IMR-90 (cell line): ENCODE results near the gene NEK11. TPM values are rescaled to one million over a fixed set of nuclear protein-coding genes. Genes with fewer than 3 reads are reported as not detected.

ENCODE experiments used
- ATAC-seq: fragments of 200-7000 bp; cut with Tn5 transposase; 2 replicates; pipeline ENCODE4 v1.9.1; 2020; ENCODE audit warnings: low read depth, mild to moderate bottlenecking, moderate library complexity
- BruUV-seq: library from RNA; stranded (reverse); fragments of 400-500 nt; replicated peaks from 2 replicates; lab custom pipeline; 2021; lab: Mats Ljungman, UMichigan
- CTCF ChIA-PET: fragments of 300-600 bp; formaldehyde crosslinking; extraction: SDS; loops from one replicate; lab custom pipeline; 2021; ENCODE audit warnings: antibody characterized with exemption; lab: Yijun Ruan, JAX
- POLR2A ChIA-PET: fragments of 300-600 bp; sonication (Branson Sonifier 250); formaldehyde crosslinking; loops from one replicate; lab custom pipeline; 2022; ENCODE audit warnings: antibody characterized with exemption; ENCODE audit not compliant: unreplicated experiment; lab: Charles Lee
- DNase-seq: peaks from one replicate; pipeline ENCODE4 v3.0.0; 2013
- H2AFZ ChIP-seq: replicated peaks from 2 replicates; pipeline ENCODE3; 2013; ENCODE audit warnings: low read length, mild to moderate bottlenecking; ENCODE audit not compliant: poor library complexity
- H2AK5ac ChIP-seq: 2 replicates; pipeline ENCODE4 v1.6.1; 2013; ENCODE audit warnings: low read depth, low read length, inconsistent platforms
- H2AK9ac ChIP-seq: replicated peaks from 2 replicates; pipeline ENCODE3; 2013; ENCODE audit warnings: mild to moderate bottlenecking, low read depth, low read length, moderate library complexity; ENCODE audit not compliant: poor library complexity
- H2BK120ac ChIP-seq: 2 replicates; pipeline ENCODE4 v1.6.1; 2013; ENCODE audit warnings: low read depth, low read length, inconsistent platforms
- H2BK15ac ChIP-seq: 3 replicates; pipeline ENCODE4 v1.6.1; 2013; ENCODE audit warnings: low read depth, low read length, inconsistent platforms
- H2BK20ac ChIP-seq: 2 replicates; pipeline ENCODE4 v1.6.1; 2013; ENCODE audit warnings: low read depth, mild to moderate bottlenecking, inconsistent platforms, low read length, moderate library complexity
- H2BK5ac ChIP-seq: 2 replicates; pipeline ENCODE4 v1.6.1; 2013; ENCODE audit warnings: mild to moderate bottlenecking, low read depth, low read length, inconsistent platforms; ENCODE audit not compliant: poor library complexity, severe bottlenecking
- H3K14ac ChIP-seq: replicated peaks from 2 replicates; pipeline ENCODE4 v1.6.1; 2013; ENCODE audit warnings: low read depth, low read length, inconsistent platforms
- H3K18ac ChIP-seq: 2 replicates; pipeline ENCODE4 v1.6.1; 2013; ENCODE audit warnings: low read depth, low read length, control low read depth
- H3K23ac ChIP-seq: 2 replicates; pipeline ENCODE4 v1.6.1; 2013; ENCODE audit warnings: low read depth, low read length, inconsistent platforms
- H3K27ac ChIP-seq: 2 replicates; pipeline ENCODE4 v1.5.1; 2013; ENCODE audit warnings: mild to moderate bottlenecking, control low read depth, low read length; ENCODE audit not compliant: insufficient read depth
- H3K27me3 ChIP-seq: 2 replicates; pipeline ENCODE4 v1.6.1; 2013; ENCODE audit warnings: low read length; ENCODE audit not compliant: control insufficient read depth, insufficient read depth
- H3K36me3 ChIP-seq: 2 replicates; pipeline ENCODE4 v1.6.1; 2013; ENCODE audit warnings: low read length, mixed read lengths; ENCODE audit not compliant: control insufficient read depth, insufficient read depth
- H3K4ac ChIP-seq: 2 replicates; pipeline ENCODE4 v1.6.1; 2013; ENCODE audit warnings: low read depth, low read length, inconsistent platforms
- H3K4me1 ChIP-seq: 2 replicates; pipeline ENCODE4 v1.6.1; 2013; ENCODE audit warnings: low read length, mixed read lengths; ENCODE audit not compliant: control insufficient read depth, insufficient read depth
- H3K4me2 ChIP-seq: 2 replicates; pipeline ENCODE4 v1.6.1; 2013; ENCODE audit warnings: low read depth, mild to moderate bottlenecking, control low read depth, low read length, moderate library complexity
- H3K4me3 ChIP-seq: 2 replicates; pipeline ENCODE4 v1.5.1; 2013; ENCODE audit warnings: low read depth, mild to moderate bottlenecking, control low read depth, low read length, moderate library complexity; ENCODE audit not compliant: insufficient read depth
- H3K56ac ChIP-seq: 2 replicates; pipeline ENCODE4 v1.6.1; 2013; ENCODE audit warnings: low read length, inconsistent platforms; ENCODE audit not compliant: insufficient read depth; ENCODE audit errors: extremely low read depth
- H3K79me1 ChIP-seq, 2 experiments: 2 replicates each; pipeline ENCODE4 v1.6.1; 2013; ENCODE audit warnings: low read length in 2 of 2, inconsistent platforms in 1 of 2, low read depth in 1 of 2
- H3K9ac ChIP-seq: 2 replicates; pipeline ENCODE4 v1.6.1; 2013; ENCODE audit warnings: low read depth, low read length, control low read depth
- H3K9me1 ChIP-seq: 2 replicates; pipeline ENCODE4 v1.6.1; 2013; ENCODE audit warnings: low read length, inconsistent platforms; ENCODE audit not compliant: insufficient read depth
- H3K9me3 ChIP-seq: 2 replicates; pipeline ENCODE4 v1.6.1; 2013; ENCODE audit warnings: low read length; ENCODE audit not compliant: control insufficient read depth, insufficient read depth
- H4K20me1 ChIP-seq: 2 replicates; pipeline ENCODE4 v1.6.1; 2013; ENCODE audit warnings: low read length, inconsistent platforms; ENCODE audit not compliant: insufficient read depth
- H4K5ac ChIP-seq: 2 replicates; pipeline ENCODE4 v1.6.1; 2013; ENCODE audit warnings: mild to moderate bottlenecking, low read depth, low read length, control low read depth
- H4K8ac ChIP-seq, 2 experiments: 2 replicates each; pipeline ENCODE4 v1.6.1; 2013; ENCODE audit warnings: low read depth in 2 of 2, low read length in 2 of 2, control low read depth in 1 of 2, inconsistent platforms in 1 of 2
- H4K91ac ChIP-seq: 2 replicates; pipeline ENCODE4 v1.6.1; 2013; ENCODE audit warnings: low read depth, low read length, inconsistent platforms; ENCODE audit not compliant: insufficient read depth
- BHLHE40 ChIP-seq: fragments of 150-350 bp; IDR thresholded peaks from 2 replicates; pipeline ENCODE4 v1.6.1; 2016; ENCODE audit warnings: mild to moderate bottlenecking, low read depth, low read length
- CEBPB ChIP-seq: IDR thresholded peaks from 2 replicates; pipeline ENCODE4 v1.6.1; 2012; ENCODE audit warnings: low read depth, low read length, improper control_type of control experiment
- CHD1 ChIP-seq: IDR thresholded peaks from 2 replicates; pipeline ENCODE4 v1.6.1; 2012; ENCODE audit warnings: low read depth, low read length, improper control_type of control experiment
- FOS ChIP-seq: fragments of 150-350 bp; IDR thresholded peaks from 2 replicates; pipeline ENCODE4 v1.6.1; 2016; ENCODE audit warnings: low read depth, low read length
- MAFK ChIP-seq: IDR thresholded peaks from 2 replicates; pipeline ENCODE4 v1.6.1; 2012; ENCODE audit warnings: low read depth, low read length, improper control_type of control experiment
- MAZ ChIP-seq: IDR thresholded peaks from 2 replicates; pipeline ENCODE4 v1.6.1; 2012; ENCODE audit warnings: low read depth, mild to moderate bottlenecking, low read length, improper control_type of control experiment, moderate library complexity, borderline replicate concordance
- MXI1 ChIP-seq: IDR thresholded peaks from 2 replicates; pipeline ENCODE4 v1.6.1; 2012; ENCODE audit warnings: low read depth, mild to moderate bottlenecking, low read length, moderate library complexity, borderline replicate concordance
- NFE2L2 ChIP-seq: fragments of 150-350 bp; IDR thresholded peaks from 2 replicates; pipeline ENCODE4 v1.6.1; 2016; ENCODE audit warnings: low read depth, mild to moderate bottlenecking, low read length
- POLR2A ChIP-seq: IDR thresholded peaks from 2 replicates; pipeline ENCODE4 v1.6.1; 2012; ENCODE audit warnings: mild to moderate bottlenecking, low read depth, low read length
- RAD21 ChIP-seq: IDR thresholded peaks from 2 replicates; pipeline ENCODE4 v1.6.1; 2012; ENCODE audit warnings: low read length, improper control_type of control experiment
- RCOR1 ChIP-seq: IDR thresholded peaks from 2 replicates; pipeline ENCODE4 v1.6.1; 2012; ENCODE audit warnings: mild to moderate bottlenecking, low read length, improper control_type of control experiment; ENCODE audit not compliant: insufficient replicate concordance
- RFX5 ChIP-seq: IDR thresholded peaks from 2 replicates; pipeline ENCODE4 v1.8.0; 2012; ENCODE audit warnings: low read depth, mild to moderate bottlenecking, low read length, moderate library complexity
- SMC3 ChIP-seq: fragments of 150-350 bp; IDR thresholded peaks from 2 replicates; pipeline ENCODE4 v1.6.1; 2016; ENCODE audit warnings: low read depth, mild to moderate bottlenecking, antibody characterized with exemption, low read length, moderate library complexity
- USF2 ChIP-seq: fragments of 150-350 bp; IDR thresholded peaks from 2 replicates; pipeline ENCODE4 v1.6.1; 2017; ENCODE audit warnings: mild to moderate bottlenecking, antibody characterized with exemption, low read length, low read depth
- WGBS, 2 experiments: methylation state at CpG; one replicate each; pipeline versions ENCODE4 v1.1.5 to v1.1.7; 2013; ENCODE audit warnings: missing lambda C conversion rate in 2 of 2; ENCODE audit not compliant: insufficient read length in 1 of 2; ENCODE audit errors: extremely low coverage in 2 of 2; 5-methylcytosine and 5-hydroxymethylcytosine counted together
- dilution Hi-C: fragments of 300-500 bp; cut with HindIII; formaldehyde crosslinking; loops from one replicate; pipeline ENCODE4 v1.14.3; 2018; ENCODE audit warnings: low sequenced_read_pairs; ENCODE audit not compliant: unreplicated experiment
- in situ Hi-C: fragments of 300-500 bp; cut with MboI; formaldehyde crosslinking; loops from 3 replicates; pipeline ENCODE4 v1.14.3; 2019; ENCODE audit warnings: low sequenced_read_pairs, inconsistent platforms, mixed read lengths
- intact Hi-C: fragments of 100-400 bp; cut with micrococcal nuclease; formaldehyde crosslinking; loops from 2 replicates; pipeline ENCODE4 v1.10.0; 2022
- polyA plus RNA-seq, 3 experiments: library from polyadenylated mRNA; depleted of rRNA; stranded (reverse); fragments of >200 nt; gene quantifications; 2 replicates each; pipeline ENCODE4 v1.2.3, GENCODE V29; 2012; ENCODE audit warnings: low replicate concordance in 1 of 3
- total RNA-seq: library from RNA; depleted of rRNA; stranded (reverse); fragments of >200 nt; gene quantifications from 2 replicates; pipeline ENCODE4 v1.2.3, GENCODE V29; 2012
- TF ChIP-seq, protein P1 (sequence below): conservative IDR thresholded peaks from 2 replicates; pipeline ENCODE4 v1.5.1; 2012; ENCODE audit warnings: mild to moderate bottlenecking, low read depth, low read length, improper control_type of control experiment
- TF ChIP-seq, protein P2 (sequence below): fragments of 150-350 bp; IDR thresholded peaks from 2 replicates; pipeline ENCODE4 v1.6.1; 2016; ENCODE audit warnings: low read depth, mild to moderate bottlenecking, low read length, moderate library complexity, borderline replicate concordance

Gene NEK11
- total and polyA plus RNA-seq, 2 of the 4 experiments (the other 2 are of a cell fraction), result 1.1 to 1.6 TPM

- no peak overlapping the region for H3K14ac ChIP-seq
- DNase-seq (no peak), ATAC-seq (no peak)
- H2BK120ac ChIP-seq, result no peak overlapping the region
- H3K4ac ChIP-seq, result no peak overlapping the region
- H3K56ac ChIP-seq, result no peak overlapping the region
- no peak overlapping the region for H2AFZ ChIP-seq
- H2BK20ac ChIP-seq, result no peak overlapping the region
- TF ChIP-seq RAD21, result no peak
- TF ChIP-seq CEBPB, result no peak
- TF ChIP-seq RCOR1, result no peak
- TF ChIP-seq FOS, result no peak
- TF ChIP-seq, protein P1, sequence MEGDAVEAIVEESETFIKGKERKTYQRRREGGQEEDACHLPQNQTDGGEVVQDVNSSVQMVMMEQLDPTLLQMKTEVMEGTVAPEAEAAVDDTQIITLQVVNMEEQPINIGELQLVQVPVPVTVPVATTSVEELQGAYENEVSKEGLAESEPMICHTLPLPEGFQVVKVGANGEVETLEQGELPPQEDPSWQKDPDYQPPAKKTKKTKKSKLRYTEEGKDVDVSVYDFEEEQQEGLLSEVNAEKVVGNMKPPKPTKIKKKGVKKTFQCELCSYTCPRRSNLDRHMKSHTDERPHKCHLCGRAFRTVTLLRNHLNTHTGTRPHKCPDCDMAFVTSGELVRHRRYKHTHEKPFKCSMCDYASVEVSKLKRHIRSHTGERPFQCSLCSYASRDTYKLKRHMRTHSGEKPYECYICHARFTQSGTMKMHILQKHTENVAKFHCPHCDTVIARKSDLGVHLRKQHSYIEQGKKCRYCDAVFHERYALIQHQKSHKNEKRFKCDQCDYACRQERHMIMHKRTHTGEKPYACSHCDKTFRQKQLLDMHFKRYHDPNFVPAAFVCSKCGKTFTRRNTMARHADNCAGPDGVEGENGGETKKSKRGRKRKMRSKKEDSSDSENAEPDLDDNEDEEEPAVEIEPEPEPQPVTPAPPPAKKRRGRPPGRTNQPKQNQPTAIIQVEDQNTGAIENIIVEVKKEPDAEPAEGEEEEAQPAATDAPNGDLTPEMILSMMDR, result no peak
- no peak for TF ChIP-seq POLR2A
- no peak for TF ChIP-seq USF2
- no peak for TF ChIP-seq MXI1
- TF ChIP-seq CHD1, result no peak
- no peak for TF ChIP-seq RFX5
- no peak for TF ChIP-seq BHLHE40
- no peak for TF ChIP-seq MAFK
- no peak for TF ChIP-seq MAZ
- TF ChIP-seq, protein P2, sequence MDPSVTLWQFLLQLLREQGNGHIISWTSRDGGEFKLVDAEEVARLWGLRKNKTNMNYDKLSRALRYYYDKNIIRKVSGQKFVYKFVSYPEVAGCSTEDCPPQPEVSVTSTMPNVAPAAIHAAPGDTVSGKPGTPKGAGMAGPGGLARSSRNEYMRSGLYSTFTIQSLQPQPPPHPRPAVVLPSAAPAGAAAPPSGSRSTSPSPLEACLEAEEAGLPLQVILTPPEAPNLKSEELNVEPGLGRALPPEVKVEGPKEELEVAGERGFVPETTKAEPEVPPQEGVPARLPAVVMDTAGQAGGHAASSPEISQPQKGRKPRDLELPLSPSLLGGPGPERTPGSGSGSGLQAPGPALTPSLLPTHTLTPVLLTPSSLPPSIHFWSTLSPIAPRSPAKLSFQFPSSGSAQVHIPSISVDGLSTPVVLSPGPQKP, result no peak
- no peak for TF ChIP-seq NFE2L2
- TF ChIP-seq SMC3, result no peak
- H3K4me1 ChIP-seq, result no peaks in the 10 kb centered on the region
- H4K91ac ChIP-seq, result no peak overlapping the region
- no peak overlapping the region for H4K8ac ChIP-seq
- no peaks in the 10 kb centered on the region for H4K20me1 ChIP-seq
- no peak overlapping the region for H3K4me3 ChIP-seq
- intact Hi-C loops (no loop called here), dilution Hi-C loops (no loop called here), in situ Hi-C loops (no loop called here)
- H3K18ac ChIP-seq, result no peak overlapping the region
- no peak overlapping the region for H2AK9ac ChIP-seq
- H3K27me3 ChIP-seq, result no peaks in the 10 kb centered on the region
- no peak overlapping the region for H3K4me2 ChIP-seq
- H3K9me3 ChIP-seq, result no peaks in the 10 kb centered on the region
- WGBS, 2 experiments, result no CpG with 5 or more reads among the region's 1 CpG
- H3K9ac ChIP-seq, result no peak overlapping the region
- H3K36me3 ChIP-seq, result no peaks in the 10 kb centered on the region
- BruUV-seq, result no TSS peak
- ChIA-PET CTCF (no interaction called here), POLR2A (no interaction called here)
- H2AK5ac ChIP-seq, result no peak overlapping the region
- H3K79me1 ChIP-seq, result no peaks in the 10 kb centered on the region
- no peak overlapping the region for H4K5ac ChIP-seq
- no peaks in the 10 kb centered on the region for H3K9me1 ChIP-seq
- H3K23ac ChIP-seq, result no peak overlapping the region
- H2BK5ac ChIP-seq, result no peak overlapping the region
- no peak overlapping the region for H2BK15ac ChIP-seq
- no peak overlapping the region for H3K27ac ChIP-seq
Observed at GRCh38 chr3:131079086-131079485, 52.4 kb downstream of the NEK11 start.
